ENCODE results near the gene S100A5. TPM values are rescaled to one million over a fixed set of nuclear protein-coding genes. Genes with fewer than 3 reads are reported as not detected.
A peak's percentile ranks its signal among the peaks of the same experiment; 100 is the strongest.

S100A5 gene
- total RNA-seq, 1 experiment from 2014 or later = not detected

DNA sequence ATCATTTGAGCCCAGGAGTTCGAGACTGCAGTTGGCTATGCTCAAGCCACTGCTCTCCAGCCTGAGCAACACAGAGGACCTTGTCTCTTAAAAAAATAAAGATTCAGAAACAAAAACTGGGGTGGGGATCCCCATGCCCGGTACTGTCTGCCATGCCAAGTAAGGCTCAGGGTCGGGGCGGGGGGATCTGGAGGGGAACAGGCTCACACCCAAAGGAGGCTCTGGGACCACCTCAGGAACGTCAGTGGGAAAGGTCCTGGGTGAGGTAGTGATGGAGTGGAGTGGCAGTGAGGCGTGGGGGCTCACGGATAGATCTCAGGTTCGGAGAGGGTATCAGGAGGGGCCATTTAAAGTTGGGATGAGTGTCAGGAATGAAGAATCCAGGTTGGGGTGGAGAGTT is 5.6 kb upstream of the S100A5 start:
- Histone ChIP-seq H3K9me3 (ENCODE audit: control insufficient read depth, low read depth, low read length) (no peaks in the 10 kb centered on the region), H3K9ac (ENCODE audit: extremely low read depth, insufficient read length, low read length) (no peak overlapping the region), H2AK5ac (ENCODE audit: insufficient read length, low read length) (no peak overlapping the region), H3K27ac (ENCODE audit: insufficient read length, low read depth, low read length) (no peak overlapping the region), H3K27me3 (ENCODE audit: insufficient read depth, low read length) (no peaks in the 10 kb centered on the region), H3K18ac (ENCODE audit: insufficient read length, low read depth, low read length) (no peak overlapping the region), H2AFZ (ENCODE audit: low read length) (no peak overlapping the region), H4K8ac (replicated peaks; ENCODE audit: insufficient read length, low read depth, low read length) (no peak overlapping the region), H2BK12ac (ENCODE audit: insufficient read length, low read depth, low read length) (no peak overlapping the region), H2BK5ac (ENCODE audit: insufficient read length, low read length) (no peak overlapping the region), H3K79me1 (ENCODE audit: insufficient read depth, low read depth, low read length, poor library complexity, severe bottlenecking) (no peaks in the 10 kb centered on the region), H2BK20ac (ENCODE audit: low read depth, low read length, poor library complexity, severe bottlenecking) (no peak overlapping the region), H3K23ac (ENCODE audit: insufficient read length, low read depth, low read length) (no peak overlapping the region), H4K5ac (ENCODE audit: insufficient read length, low read depth, low read length) (no peak overlapping the region), H3K4me1 (ENCODE audit: insufficient read depth, low read length) (peaks cover 6% of the 10 kb centered on the region; the same call in 1 of the 2 replicates), H3K14ac (ENCODE audit: insufficient read depth, low read length) (no peak overlapping the region), H2BK15ac (ENCODE audit: low read depth, low read length) (no peak overlapping the region), H2BK120ac (ENCODE audit: low read depth, low read length, poor library complexity, severe bottlenecking) (no peak overlapping the region), H3T11ph (ENCODE audit: low read length) (no peak overlapping the region), H4K20me1 (ENCODE audit: control insufficient read depth, insufficient read depth, insufficient read length) (no peaks in the 10 kb centered on the region), H3K56ac (ENCODE audit: insufficient read length, low read depth, low read length) (no peak overlapping the region), H3K4ac (ENCODE audit: low read depth, low read length) (no peak overlapping the region), H4K91ac (ENCODE audit: insufficient read length, low read depth, low read length) (no peak overlapping the region), H3K23me2 (ENCODE audit: insufficient read length, low read depth, low read length, poor library complexity, severe bottlenecking) (no peaks in the 10 kb centered on the region), H3K79me2 (ENCODE audit: insufficient read depth, low read length) (no peaks in the 10 kb centered on the region), H3K4me2 (ENCODE audit: insufficient read depth, insufficient read length, low read length) (no peak overlapping the region)
- H3K9me3 Mint-ChIP-seq = no peaks in the 10 kb centered on the region
- no CpG with 5 or more reads among the region's 8 CpGs for WGBS (ENCODE audit: extremely low coverage, insufficient read length, low lambda C conversion rate)
- H3K4me1 Mint-ChIP-seq = peaks cover 54 to 70% of the 10 kb centered on the region in 2 experiments
- H3K36me3 Mint-ChIP-seq (ENCODE audit: insufficient read depth in 1 of 3, low read depth in 3 of 3) = no peaks in the 10 kb centered on the region; a peak in 1 of 7 replicates
- H3K27ac Mint-ChIP-seq = peak overlapping the region in 1 of 3 experiments; percentile 37; a peak in 1 of 7 replicates
- H3K4me3 Mint-ChIP-seq = no peak overlapping the region
- peaks cover 1% of the 10 kb centered on the region for H3K27me3 Mint-ChIP-seq (ENCODE audit: low read depth)
- no peak for DNase-seq
- TF ChIP-seq, protein P1, sequence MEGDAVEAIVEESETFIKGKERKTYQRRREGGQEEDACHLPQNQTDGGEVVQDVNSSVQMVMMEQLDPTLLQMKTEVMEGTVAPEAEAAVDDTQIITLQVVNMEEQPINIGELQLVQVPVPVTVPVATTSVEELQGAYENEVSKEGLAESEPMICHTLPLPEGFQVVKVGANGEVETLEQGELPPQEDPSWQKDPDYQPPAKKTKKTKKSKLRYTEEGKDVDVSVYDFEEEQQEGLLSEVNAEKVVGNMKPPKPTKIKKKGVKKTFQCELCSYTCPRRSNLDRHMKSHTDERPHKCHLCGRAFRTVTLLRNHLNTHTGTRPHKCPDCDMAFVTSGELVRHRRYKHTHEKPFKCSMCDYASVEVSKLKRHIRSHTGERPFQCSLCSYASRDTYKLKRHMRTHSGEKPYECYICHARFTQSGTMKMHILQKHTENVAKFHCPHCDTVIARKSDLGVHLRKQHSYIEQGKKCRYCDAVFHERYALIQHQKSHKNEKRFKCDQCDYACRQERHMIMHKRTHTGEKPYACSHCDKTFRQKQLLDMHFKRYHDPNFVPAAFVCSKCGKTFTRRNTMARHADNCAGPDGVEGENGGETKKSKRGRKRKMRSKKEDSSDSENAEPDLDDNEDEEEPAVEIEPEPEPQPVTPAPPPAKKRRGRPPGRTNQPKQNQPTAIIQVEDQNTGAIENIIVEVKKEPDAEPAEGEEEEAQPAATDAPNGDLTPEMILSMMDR (conservative IDR thresholded peaks at IDR 0.05) = no peak
